Activated T-helper 9 cell treated with anti-CD3 and anti-CD28 coated beads, Interleukin-2, amount 50 U/mL, for 16 hours (primary cell): ENCODE data around the gene HOXA6.

Source experiments
- DNase-seq: peaks from one replicate; pipeline ENCODE4 v3.0.0-alpha.2; 2020; ENCODE audit warnings: low read depth

HOXA6 gene

DNA sequence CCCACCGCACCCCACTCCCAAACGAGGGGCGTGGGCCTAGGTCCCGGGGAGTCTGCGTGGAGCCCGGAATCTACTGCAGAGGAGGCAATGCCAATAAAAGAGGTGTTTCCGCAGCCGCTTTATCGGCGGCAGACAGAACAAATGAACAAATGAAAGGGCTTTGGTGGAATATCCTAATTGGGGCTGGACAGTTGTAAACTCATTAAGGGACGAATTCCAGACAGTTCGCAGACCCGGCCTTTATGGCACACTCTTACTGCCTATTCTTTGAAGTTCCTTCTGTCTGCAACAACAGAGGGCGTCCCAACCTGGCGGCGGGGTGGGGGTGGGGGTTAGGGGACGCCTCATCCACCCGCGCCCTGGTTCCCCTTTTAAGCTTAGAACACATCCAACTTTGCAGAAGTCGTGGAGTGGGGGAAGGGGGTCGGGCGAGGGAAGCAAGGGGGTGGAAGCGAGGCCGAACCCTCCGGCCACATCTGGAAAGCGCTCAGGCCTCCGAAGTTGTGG lies 13.7 kb upstream of the HOXA6 start:
- DNase-seq, result no peak

DNA sequence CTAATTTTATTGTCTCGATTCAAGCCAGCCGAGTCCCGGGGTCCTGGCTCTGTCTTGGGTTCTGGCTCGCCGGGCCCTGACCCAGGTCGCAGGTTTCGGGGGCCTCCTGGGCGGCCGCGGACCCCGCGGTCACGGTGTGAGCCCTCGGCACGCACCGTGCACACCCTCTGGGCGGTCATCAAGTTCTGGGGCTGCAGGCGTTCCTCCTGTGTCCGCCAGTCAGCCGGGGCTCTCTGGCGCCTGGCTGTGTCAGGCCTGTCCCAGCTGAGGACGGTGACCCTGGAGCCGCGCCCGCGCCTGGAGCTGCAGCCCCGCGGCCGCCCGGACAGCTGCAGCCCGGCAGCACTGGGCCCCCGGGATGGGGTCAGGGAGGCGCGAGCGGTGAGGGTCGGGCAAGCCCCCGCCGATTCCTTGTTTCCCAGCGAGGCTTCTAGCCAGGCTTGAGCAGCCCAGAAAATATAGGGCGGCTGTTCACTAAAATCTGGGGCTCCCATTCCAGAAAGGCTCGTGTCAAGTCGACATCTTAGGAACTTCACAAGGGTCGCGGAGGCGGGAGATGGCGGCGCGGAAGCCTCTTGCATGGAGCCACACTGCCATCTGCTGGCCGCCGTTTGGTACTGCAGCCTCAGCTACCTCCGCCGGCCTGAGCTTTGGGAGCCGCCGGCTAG lies 13.1 kb upstream of the HOXA6 start:
- peak; percentile 76 for DNase-seq

DNA sequence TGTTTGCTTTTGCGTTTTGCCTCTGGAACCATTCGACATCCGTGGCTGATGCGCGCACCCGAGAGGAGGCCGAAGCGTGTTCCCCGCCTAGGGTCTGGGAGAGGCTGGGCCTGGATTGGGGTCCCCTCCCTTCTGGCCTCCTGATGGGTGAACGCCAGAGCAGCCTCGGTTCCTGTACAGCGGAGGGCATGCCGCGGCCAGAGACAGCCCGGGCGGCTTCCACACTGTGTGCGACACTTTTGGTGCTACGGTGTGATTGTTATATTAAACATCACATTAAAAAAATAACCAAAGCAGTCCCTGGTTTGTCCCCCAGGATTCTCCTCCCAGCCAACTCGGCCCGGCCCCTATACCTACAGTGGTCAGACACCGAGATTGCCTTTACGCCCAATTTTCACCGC lies 12.6 kb upstream of the HOXA6 start:
- no peak for DNase-seq

DNA sequence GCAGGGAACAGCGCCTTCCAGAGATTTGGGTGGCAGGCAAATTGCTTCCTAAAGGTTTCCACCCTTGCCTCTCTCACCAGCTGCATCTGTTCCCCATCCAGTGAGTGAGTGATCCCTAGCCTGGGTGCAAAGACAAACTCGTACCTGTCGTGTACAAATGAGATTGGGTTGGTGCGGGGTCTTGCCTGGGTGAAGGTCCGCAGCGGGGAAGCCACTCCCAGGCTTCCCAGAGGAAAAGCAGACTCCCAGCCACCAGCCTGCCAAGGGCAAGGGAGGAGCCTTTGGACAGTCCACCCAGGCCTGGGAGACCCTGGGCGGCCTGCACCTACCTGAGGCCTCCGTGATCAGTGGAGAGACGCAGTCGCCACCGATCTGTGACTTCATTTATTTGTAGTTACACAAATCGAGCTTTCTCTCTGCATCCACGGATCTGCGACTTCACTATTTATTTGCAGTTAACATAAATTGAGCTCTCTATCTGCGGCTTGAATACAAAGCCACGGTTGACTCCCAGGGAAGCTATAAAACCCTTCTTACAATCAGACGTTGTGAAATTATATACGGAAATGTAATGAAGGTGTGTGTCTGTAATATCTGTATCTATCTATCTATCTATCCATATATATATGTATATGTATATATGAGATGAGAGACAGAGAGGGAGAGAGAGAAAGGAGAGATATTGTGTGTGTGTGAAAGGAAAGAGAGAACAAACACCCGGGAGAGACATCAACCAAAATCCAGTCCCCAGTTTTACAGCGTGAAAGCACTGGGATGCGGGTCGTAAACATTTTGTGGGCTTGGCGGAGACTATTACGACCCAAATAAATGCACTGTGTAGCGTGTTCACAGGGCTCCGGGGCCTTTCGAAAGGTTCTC lies 11.9 kb upstream of the HOXA6 start:
- DNase-seq, result no peak

DNA sequence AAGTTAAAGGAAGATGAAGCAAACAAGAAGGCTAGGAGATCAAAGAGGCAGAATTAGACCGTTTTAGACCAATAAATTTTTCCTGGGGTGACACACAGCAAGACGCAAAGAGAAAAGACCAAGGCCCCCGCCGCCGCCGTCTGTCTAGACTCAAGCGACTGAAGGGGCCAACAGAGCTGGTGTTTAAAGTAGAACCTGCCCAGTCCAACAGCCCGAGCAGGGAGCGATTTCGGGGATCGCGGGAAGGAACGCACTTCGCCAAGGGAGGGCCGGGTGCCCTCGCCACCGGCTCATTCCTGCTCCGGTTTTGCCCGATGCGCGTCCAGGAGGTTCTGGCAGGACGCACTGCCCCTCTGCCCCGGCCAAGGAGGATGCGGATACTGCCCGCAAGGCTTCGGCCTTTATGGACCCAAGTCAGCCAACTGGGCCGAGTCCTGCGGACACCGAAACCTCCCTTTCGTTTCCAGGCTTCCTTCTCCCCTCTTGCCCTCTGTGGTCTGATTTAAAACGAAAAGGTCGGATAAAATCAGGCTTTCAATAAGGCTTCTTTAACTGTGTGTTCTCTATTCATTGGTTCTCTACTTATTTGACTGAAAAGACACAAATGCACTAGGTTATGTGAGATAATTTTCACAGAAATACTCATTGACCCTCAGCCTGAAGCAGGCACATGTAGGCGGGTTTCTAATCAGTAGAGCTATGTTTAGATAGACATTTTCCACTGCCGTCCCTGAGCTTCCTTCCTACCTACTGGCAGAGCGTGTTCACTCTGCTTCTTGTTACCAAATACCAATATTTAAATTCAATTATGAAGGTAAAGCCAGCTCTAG lies 11.1 kb upstream of the HOXA6 start:
- DNase-seq, result no peak

DNA sequence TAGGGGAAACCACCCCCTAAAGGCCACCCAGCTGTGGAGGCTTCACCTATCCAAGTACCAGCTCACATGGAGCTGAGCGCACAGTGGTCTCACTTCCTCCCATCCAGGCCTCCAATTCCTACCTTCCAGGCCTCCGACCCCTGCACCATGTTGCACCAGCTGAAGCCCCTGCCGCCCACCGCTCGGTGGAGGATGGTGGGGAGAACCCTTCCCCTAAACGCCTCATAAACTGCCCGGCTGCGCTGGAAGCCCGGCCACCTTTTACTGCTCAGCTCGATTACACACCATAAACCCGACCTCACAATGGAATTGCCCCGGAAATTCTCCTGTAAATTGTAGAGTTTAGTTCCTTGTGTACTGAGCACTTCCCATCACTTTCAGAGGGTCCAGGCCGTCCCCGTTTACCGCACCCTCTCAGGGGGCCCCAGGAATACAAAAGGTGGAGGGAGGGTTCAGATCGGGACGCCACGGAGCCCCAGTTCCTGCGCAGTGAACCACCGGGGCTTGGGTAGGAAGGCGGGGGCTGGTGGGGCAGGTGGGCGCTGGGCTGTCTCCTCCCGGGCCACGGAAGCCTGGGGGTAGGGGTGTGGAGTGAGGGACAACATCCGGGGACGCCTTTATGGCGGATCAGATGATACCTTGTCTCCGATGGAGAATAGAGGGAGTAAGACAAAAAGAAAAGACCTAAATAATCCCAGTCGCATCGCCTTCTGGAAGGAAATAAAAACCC lies 10.3 kb upstream of the HOXA6 start:
- no peak for DNase-seq

DNA sequence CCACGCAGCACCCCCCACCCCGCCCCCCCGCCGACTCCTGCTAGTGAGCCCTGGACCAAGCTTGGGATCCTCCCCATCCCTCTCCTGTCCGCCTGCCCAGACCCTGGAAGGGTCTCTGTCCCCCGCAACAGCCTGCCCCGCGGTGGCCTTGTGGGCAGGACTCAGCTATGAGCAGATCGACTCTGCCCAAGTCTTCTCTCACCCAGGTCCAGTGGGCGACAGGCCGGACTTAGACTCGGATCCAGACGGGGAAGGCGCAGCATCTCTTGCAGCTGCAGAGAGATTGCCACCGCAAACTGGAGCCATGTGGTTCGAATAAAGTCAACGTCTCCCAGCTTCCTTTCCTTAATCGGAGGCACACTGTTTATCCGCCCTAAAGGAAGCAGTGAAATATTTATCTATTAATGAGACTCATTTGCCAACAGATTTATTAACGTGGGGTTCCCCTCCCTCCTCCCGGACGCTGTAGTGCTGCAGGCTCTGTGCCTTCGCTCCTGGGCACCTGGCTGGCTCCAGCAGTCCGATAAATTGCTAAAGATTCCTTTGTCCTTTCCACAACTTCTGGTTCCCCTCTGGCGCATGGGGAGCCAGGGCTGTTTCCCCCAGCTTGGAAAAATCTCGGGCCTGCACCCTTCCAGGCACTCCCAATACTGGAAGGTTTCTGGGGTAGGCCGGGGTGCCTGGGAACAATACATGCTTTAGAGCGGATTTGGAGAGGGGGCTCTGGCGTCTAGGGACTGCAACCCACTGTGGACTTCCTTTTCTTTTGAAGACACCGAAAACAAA lies 9.5 kb upstream of the HOXA6 start:
- DNase-seq, result no peak

DNA sequence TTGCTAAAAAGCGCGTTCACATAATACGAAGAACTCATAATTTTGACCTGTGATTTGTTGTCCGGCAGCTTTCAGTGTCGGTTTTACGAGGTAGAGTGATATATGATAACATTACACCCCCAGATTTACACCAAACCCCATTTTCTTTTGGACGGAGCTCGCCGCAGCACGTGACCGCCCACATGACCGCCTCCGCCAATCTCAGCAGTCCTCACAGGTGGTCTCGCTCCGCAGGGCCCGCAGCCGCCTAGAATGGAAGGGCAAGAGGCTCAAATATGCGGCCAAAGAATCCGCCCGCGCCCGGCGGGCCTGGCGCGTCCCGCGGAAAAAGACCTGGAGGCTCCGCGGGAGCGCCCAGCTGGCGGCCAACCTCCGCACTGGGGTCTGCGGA lies 8.9 kb upstream of the HOXA6 start, which contains the start of gene HOXA7:
Gene HOXA7, minus strand, starts transcription at position 168 of the 391 bp plus-strand sequence. Its CDS starts 130 bp downstream, at position 38.
- no peak for DNase-seq

DNA sequence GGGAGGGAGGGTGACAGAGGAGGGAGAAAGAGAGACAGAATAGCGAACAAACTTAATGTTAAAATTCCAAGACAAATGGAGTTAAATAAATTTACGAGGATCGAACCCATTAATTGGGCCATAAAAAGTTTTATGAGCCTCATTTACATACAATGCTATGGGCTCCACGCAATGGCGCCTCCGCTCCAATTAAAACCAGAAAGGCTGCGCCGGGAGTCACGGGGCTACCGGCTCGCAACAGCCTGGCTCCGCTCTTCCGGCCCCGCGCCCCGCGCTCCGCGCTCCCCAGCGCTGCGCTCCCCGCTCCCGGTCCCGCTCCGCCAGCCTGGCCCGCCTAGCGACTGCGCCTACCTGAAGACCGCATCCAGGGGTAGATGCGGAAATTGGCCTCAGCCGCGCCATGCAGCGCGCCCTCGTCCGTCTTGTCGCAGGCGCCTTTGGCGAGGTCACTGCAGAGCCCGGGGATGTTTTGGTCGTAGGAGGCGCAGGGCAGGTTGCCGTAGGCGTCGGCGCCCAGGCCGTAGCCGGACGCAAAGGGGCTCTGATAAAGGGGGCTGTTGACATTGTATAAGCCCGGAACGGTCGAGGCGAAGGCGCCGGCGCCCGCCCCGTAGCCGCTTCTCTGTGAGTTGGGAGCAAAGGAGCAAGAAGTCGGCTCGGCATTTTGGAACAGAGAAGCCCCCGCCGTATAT lies 8.4 kb upstream of the HOXA6 start:
- no peak for DNase-seq

DNA sequence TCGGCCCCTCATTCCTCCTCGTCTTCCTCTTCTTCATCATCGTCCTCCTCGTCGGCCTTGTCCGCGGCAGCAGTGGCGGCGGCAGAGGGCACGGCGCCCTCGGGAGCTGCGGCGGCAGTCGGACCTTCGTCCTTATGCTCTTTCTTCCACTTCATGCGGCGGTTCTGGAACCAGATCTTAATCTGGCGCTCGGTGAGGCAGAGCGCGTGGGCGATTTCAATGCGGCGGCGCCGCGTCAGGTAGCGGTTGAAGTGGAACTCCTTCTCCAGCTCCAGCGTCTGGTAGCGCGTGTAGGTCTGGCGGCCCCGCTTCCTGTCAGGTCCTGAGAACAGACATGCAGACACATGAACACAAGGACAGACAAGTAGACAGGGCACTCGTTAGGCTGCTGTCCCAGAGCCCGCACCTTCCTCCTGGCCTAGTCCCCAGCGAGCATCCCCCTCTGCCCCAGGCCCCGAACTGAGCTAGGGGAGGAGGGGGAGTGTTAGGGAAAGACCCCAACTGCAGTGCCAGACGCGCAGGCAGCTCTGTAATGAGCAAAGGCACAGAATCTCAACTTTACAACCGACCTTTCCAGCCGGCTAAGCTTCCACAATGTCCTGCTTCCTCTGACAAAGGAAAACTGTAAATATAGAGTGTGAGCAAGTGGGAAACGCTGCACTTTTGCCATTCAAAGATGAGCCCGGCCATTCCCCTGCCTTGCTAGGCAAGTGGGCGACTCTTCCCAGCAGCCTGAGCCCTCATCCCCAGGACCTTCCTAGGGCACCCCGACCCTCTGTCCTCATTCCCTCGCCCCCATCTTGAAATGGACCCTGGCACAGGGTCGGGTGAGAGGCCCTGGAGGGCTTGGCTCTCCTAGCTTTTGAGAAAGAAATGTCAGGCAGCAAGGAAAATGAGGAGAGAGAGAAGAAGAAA lies 7.6 kb upstream of the HOXA6 start:
- DNase-seq, result no peak

DNA sequence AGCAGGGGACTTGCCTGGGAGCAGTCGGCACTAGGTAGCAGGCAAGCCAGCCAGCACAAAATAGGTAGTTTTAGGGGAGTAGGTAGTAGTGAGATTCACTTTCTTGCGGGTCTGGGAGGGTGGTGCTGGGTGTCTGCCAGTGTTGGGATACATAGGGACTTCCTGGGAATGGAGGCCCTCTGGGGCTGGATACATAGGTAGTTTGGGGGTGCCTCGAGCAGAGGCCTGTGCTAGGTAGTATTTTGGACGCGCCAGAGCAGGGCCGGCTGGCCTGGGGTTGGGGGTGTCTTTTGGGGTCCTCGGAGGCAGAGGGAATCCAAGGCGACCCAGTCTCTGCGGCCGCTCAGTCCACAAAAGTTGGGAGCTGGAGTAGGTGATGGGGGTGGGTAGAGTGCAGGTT lies 6.8 kb upstream of the HOXA6 start:
- no peak for DNase-seq

DNA sequence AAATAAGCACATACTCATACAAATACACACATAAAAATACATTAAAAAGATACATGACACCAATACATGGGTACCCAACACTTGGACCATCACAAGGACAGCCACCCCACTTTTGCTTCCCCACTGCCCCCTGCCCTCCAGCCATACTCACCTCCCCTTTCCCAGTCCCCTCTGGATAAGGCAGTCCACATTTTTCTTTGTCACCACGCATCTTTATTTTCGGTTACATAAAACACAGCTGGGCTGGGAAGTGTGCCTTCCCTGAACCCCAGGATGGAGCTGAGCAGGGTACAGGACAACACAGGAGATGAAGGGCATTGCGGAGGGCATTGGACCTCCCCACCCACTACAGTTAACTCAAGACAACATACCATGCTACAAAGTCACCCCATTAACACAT lies 6.0 kb upstream of the HOXA6 start:
- no peak for DNase-seq

DNA sequence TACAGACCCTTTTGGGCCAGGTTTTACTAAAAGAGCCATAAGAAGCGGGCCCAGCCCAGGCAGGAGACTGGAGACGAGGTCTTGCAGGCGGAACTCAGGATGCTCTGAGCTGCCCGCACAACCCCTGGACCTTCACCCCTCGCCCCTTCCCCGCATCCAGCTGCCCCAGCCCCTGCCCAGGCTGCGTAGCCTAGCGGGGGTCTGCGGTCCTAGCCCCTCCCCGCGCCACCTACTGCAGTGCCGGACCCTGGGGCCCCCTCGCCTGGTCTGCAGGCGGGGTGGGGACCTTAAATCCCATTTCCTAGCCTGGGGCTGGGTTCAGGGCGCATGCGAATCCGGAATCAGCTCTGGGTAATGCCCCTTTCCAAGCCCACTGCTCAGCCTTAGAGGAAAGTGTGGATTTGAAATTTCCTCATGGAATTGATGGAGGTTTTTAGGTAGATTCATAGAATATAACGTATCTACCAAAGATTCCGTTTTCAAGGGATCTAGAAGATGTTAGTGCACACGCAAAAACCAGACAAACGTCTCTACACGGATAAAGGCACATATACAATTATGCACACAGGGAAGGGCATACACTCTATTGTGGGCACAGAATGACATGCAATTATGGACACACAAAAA lies 5.4 kb upstream of the HOXA6 start:
- DNase-seq, result no peak

DNA sequence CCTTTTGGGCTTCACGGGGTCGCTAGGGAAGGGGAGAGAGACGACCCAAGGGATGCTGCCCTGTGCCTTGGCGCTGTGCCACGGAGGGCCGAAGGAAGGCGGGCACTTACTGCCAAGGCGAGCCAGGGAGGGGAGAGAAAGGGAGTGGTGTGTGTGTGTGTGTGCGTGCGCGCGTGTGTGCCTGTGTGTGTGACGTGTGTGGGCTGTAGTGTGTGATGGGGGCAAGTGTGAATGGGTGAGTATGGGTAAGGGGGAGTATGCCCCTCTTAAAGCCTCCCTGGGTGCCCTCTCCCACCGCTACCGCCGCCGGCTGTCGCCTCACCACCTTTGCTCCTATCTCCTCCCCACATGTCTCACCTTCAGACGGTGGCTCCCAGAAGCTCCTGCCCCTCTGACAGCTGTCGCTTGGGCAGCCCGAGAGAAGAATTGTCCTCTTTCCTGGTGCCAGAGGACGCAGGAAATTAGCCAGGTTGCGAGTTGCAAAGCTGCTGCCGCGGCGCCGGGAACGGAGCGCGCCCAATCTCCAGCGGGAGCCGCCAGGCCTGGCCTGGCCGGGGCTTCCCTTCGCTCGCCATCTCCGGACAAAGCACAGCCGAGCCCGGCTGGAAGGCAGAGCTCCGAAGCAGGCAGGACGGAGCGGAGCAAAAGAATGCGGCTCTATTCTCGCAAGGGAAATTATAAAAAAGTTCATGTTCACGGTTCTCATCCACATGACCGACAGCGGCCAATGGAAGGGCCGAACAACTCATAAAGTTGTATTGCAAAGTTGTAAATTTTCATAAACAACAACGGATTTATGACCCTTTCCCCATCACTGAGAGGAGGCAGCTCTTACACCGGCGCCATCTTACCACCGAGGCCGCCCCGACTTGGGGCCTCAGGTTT lies 4.6 kb upstream of the HOXA6 start, which contains the start of gene HOXA3:
Gene HOXA3, minus strand, starts transcription at position 653 of the 885 bp plus-strand sequence. CDS start 41,943 bp downstream, outside the sequence.
- DNase-seq, result no peak

DNA sequence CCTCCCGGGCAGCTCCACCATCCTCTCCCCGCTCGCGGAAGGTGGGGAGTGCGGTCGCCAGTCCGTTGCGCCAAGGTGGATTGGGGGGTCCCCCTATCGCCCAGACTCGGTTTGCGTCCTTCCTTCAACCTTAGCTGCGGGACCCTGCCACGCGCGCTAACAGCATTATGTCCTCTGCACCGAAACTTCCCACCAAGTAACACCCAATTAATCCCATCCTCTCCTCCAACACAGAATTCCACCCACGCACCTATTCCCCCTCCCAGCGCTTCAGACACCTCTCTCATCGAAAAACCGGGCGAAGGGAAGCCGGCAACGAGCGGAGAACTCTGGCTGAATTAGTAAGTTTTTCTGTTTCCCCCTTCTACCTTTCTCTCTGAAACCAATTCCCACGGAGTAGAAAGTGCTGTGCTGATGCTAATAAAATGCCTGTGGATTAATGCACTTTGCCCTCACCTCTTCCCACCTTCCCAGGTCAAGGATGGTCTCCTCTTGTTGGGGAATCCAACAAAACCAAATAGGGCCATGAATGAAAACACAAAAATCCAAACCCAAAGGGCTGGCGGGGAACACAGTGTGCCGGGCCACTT lies 3.9 kb upstream of the HOXA6 start:
- no peak for DNase-seq

DNA sequence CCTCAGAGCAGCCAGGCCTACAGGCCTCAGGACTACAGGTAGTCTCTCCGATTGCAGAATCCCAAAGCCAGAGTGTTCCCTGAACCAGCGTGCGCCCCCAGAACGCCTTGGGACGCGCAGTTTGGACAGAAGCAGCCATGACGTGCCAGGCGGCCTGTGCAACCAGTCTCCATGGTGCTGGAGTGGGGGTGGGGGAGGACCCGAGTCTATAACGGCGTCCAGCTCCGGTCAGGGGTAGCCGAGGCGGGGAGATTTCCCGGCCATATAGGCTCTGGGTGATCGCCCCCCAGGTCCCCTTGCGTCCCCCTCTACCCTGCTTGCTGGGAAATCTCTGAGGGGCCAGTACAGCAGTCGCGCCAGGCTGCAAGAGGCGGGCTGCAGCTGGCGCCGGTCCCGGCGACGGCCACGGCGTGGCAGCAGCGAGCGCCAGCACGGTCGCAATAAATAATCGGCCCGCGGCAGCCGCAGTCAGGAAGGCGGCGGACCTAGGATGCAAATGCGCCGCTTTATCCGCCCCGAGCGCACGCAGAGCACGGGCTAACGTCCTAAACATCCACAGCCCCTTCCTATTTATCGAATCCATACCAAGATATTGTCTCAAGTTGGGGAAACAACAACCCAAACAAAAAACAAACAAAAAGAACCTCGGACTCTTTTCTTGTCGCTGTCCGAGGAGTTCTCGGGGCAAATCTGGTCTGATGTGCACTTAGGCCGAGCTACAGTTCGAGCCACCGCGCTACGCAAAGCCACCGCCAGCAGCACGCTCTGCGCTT lies 3.2 kb upstream of the HOXA6 start:
- peak; percentile 43 for DNase-seq
